Thoracic aorta (tissue), 2 donors: Measurements from ENCODE around the gene ZFYVE1. TPM values are rescaled to one million over a fixed set of nuclear protein-coding genes. Genes with fewer than 3 reads are reported as not detected.
A peak's percentile ranks its signal among the peaks of the same experiment; 100 is the strongest.
"Not testable (repeated sequence)": the region's sequence is repeated elsewhere in the genome, so short reads cannot be mapped to it uniquely, and the experiment has no call there.

Experiments
- ATAC-seq: fragments of 150-250 bp; one replicate; pipeline ENCODE4 v1.8.0; 2017; ENCODE audit warnings: low read depth; ENCODE audit not compliant: insufficient number of reproducible peaks, low FRiP score
- DNase-seq: peaks from one replicate; pipeline ENCODE4 v3.0.0-alpha.2; 2020; ENCODE audit warnings: low spot score
- H3K27ac ChIP-seq, 2 donors: fragments of 200-600 bp; sonication (generic); 1 replicate in 1 of 2; 2 replicates in 1 of 2; pipeline ENCODE4 v1.5.1; 2016; ENCODE audit warnings: mild to moderate bottlenecking in 2 of 2, moderate library complexity in 2 of 2
- H3K27me3 ChIP-seq: fragments of 200-600 bp; sonication (generic); replicated peaks from 2 replicates; pipeline ENCODE4 v1.6.0; 2016; ENCODE audit warnings: mild to moderate bottlenecking; ENCODE audit not compliant: insufficient read depth
- H3K36me3 ChIP-seq: fragments of 200-600 bp; sonication (generic); one replicate; pipeline ENCODE4 v1.5.1; 2016
- H3K4me1 ChIP-seq, 2 donors: fragments of 200-600 bp; sonication (generic); 1 replicate in 1 of 2; 2 replicates in 1 of 2; pipeline versions ENCODE4 v1.5.1 to v1.6.0; 2016; ENCODE audit warnings: low read depth in 2 of 2, mild to moderate bottlenecking in 1 of 2; ENCODE audit not compliant: control insufficient read depth in 1 of 2
- H3K4me3 ChIP-seq: fragments of 200-600 bp; sonication (generic); 2 replicates; pipeline ENCODE4 v1.5.1; 2016; ENCODE audit warnings: mild to moderate bottlenecking
- H3K9me3 ChIP-seq: fragments of 200-600 bp; sonication (generic); 2 replicates; pipeline ENCODE4 v1.5.1; 2016
- CTCF ChIP-seq: fragments of 200-600 bp; sonication (generic); IDR thresholded peaks from one replicate; pipeline ENCODE4 v1.5.1; 2019; ENCODE audit warnings: antibody characterized with exemption
- total RNA-seq, 2 donors: library from RNA; depleted of rRNA; stranded (reverse); fragments of >200 nt; gene quantifications; one replicate each; pipeline versions ENCODE4 v1.1.0 to v1.2.3, GENCODE V29; 2016

ZFYVE1 gene
- total RNA-seq, 2 donors from 2014 or later, result 21.5 to 31.6 TPM

GRCh38 chr14:73027546-73027945 lies 640 bp upstream of the ZFYVE1 start:
- Histone ChIP-seq H3K4me3 (peak overlapping the region; percentile 90), H3K27me3 (no peaks in the 10 kb centered on the region), H3K27ac (no peak overlapping the region), H3K9me3 (no peaks in the 10 kb centered on the region), H3K36me3 (peaks cover 8% of the 10 kb centered on the region), H3K4me1 (peaks cover 18 to 28% of the 10 kb centered on the region in 2 donors)
- ATAC-seq (no peak), DNase-seq (no peak)
- no peak for TF ChIP-seq CTCF

GRCh38 chr14:73026243-73026844 lies 562 bp downstream of the ZFYVE1 start:
- H3K36me3 ChIP-seq, result peaks cover 8% of the 10 kb centered on the region
- H3K27me3 ChIP-seq, result no peaks in the 10 kb centered on the region
- H3K27ac ChIP-seq, result peak overlapping the region in 1 of 2 donors; percentile 65
- H3K4me3 ChIP-seq, result peak overlapping the region; percentile 90
- H3K9me3 ChIP-seq, result no peaks in the 10 kb centered on the region
- ATAC-seq, result no peak
- TF ChIP-seq CTCF, result no peak
- peak; percentile 4 for DNase-seq
- H3K4me1 ChIP-seq, result peaks cover 27 to 40% of the 10 kb centered on the region in 2 donors

- no peaks in the 10 kb centered on the region for H3K27me3 ChIP-seq
- H3K4me1 ChIP-seq, result peaks cover 27 to 41% of the 10 kb centered on the region in 2 donors
- ATAC-seq (no peak), DNase-seq (no peak)
- no peak overlapping the region for H3K27ac ChIP-seq
- H3K36me3 ChIP-seq, result peaks cover 8% of the 10 kb centered on the region
- H3K9me3 ChIP-seq, result no peaks in the 10 kb centered on the region
- peak overlapping the region; percentile 90 for H3K4me3 ChIP-seq
- TF ChIP-seq CTCF, result no peak
These were observed 1.4 kb downstream of the ZFYVE1 start for GRCh38 chr14:73025544-73025943.

- no peak for TF ChIP-seq CTCF
- H3K27me3 ChIP-seq, result no peaks in the 10 kb centered on the region
- no peaks in the 10 kb centered on the region for H3K9me3 ChIP-seq
- no peak overlapping the region for H3K27ac ChIP-seq
- no peak for DNase-seq
- H3K4me3 ChIP-seq, result peak overlapping the region; percentile 3
- peaks cover 27 to 41% of the 10 kb centered on the region in 2 donors for H3K4me1 ChIP-seq
- no peak for ATAC-seq
- peaks cover 12% of the 10 kb centered on the region for H3K36me3 ChIP-seq
These were observed 4.9 kb downstream of the ZFYVE1 start for GRCh38 chr14:73022051-73022450.

- not testable (repeated sequence) for ATAC-seq, DNase-seq, H3K4me1 ChIP-seq, H3K9me3 ChIP-seq, H3K4me3 ChIP-seq, H3K27ac ChIP-seq, H3K27me3 ChIP-seq, H3K36me3 ChIP-seq
These were observed 10.9 kb downstream of the ZFYVE1 start for GRCh38 chr14:73016011-73016410.

- not testable (repeated sequence) for H3K27ac ChIP-seq, ATAC-seq, H3K4me3 ChIP-seq, H3K27me3 ChIP-seq, H3K9me3 ChIP-seq, H3K36me3 ChIP-seq, DNase-seq, H3K4me1 ChIP-seq
These were observed 11.4 kb downstream of the ZFYVE1 start for GRCh38 chr14:73015552-73015951.
